ENCODE results near the gene ZNF331.

- TF ChIP-seq CTCF (IDR thresholded peaks at IDR 0.05) (no peak), POLR2A (IDR thresholded peaks at IDR 0.05) (no peak)
Measured at GRCh38 chr19:53624771-53625545, 87.0 kb downstream of the ZNF331 start.

All from thyroid gland (tissue), 4 donors.